Smooth muscle cell (in vitro differentiated cells): ENCODE data around the gene CDH19. TPM values are rescaled to one million over a fixed set of nuclear protein-coding genes. Genes with fewer than 3 reads are reported as not detected.

Experiments
- DNase-seq: peaks from one replicate; lab custom pipeline; 2025; ENCODE audit not compliant: unreplicated experiment; lab: John Stamatoyannopoulos, UW
- H2AFZ ChIP-seq: fragments of 200-600 bp; sonication (generic); 2 replicates; pipeline ENCODE4 v1.6.0; 2016; ENCODE audit warnings: antibody characterized with exemption, low read depth, mild to moderate bottlenecking
- H3F3A ChIP-seq: fragments of 200-600 bp; sonication (generic); 2 replicates; pipeline ENCODE4 v1.6.0; 2017; ENCODE audit warnings: antibody characterized with exemption, low read depth
- H3K27ac ChIP-seq: fragments of 200-600 bp; sonication (generic); 2 replicates; pipeline ENCODE4 v1.5.1; 2016; ENCODE audit warnings: low read depth, mild to moderate bottlenecking
- H3K27me3 ChIP-seq: fragments of 200-600 bp; sonication (generic); 2 replicates; pipeline ENCODE4 v1.6.1; 2016; ENCODE audit warnings: low read depth, mild to moderate bottlenecking
- H3K36me3 ChIP-seq: fragments of 200-600 bp; sonication (generic); 2 replicates; pipeline ENCODE4 v1.5.1; 2016; ENCODE audit warnings: low read depth
- H3K4me1 ChIP-seq: fragments of 200-600 bp; sonication (generic); 2 replicates; pipeline ENCODE4 v1.5.1; 2016; ENCODE audit warnings: low read depth
- H3K4me2 ChIP-seq: fragments of 200-600 bp; sonication (generic); 2 replicates; pipeline ENCODE4 v1.6.0; 2016; ENCODE audit warnings: mild to moderate bottlenecking
- H3K4me3 ChIP-seq: fragments of 200-600 bp; sonication (generic); 2 replicates; pipeline ENCODE4 v1.5.1; 2016; ENCODE audit warnings: mild to moderate bottlenecking
- H3K79me2 ChIP-seq: fragments of 200-600 bp; sonication (generic); 2 replicates; pipeline ENCODE4 v1.6.0; 2016; ENCODE audit warnings: low read depth, mild to moderate bottlenecking
- H3K9ac ChIP-seq: fragments of 200-600 bp; sonication (generic); 2 replicates; pipeline ENCODE4 v1.6.0; 2016; ENCODE audit warnings: low read depth
- H3K9me3 ChIP-seq: fragments of 200-600 bp; sonication (generic); replicated peaks from 2 replicates; pipeline ENCODE4 v1.5.1; 2016; ENCODE audit warnings: low read depth
- H4K20me1 ChIP-seq: fragments of 200-600 bp; sonication (generic); 2 replicates; pipeline ENCODE4 v1.6.0; 2016; ENCODE audit warnings: low read depth
- CTCF ChIP-seq: fragments of 200-600 bp; sonication (generic); IDR thresholded peaks from 2 replicates; pipeline ENCODE4 v1.5.1; 2017; ENCODE audit warnings: borderline replicate concordance, mild to moderate bottlenecking, antibody characterized with exemption; ENCODE audit not compliant: insufficient read depth, poor library complexity, severe bottlenecking
- WGBS: methylation state at CpG from one replicate; pipeline ENCODE4 v1.1.7; 2016; ENCODE audit warnings: low lambda C conversion rate; 5-methylcytosine and 5-hydroxymethylcytosine counted together
- polyA plus RNA-seq: library from polyadenylated mRNA; unstranded; fragments of >200 nt; fragmentation: Nextera tagmentation; extraction: Ambion mirVana; gene quantifications from 2 replicates; pipeline ENCODE4 v1.2.1, GENCODE V29; 2016
- total RNA-seq: library from RNA; depleted of rRNA; stranded (reverse); fragments of >200 nt; gene quantifications from 2 replicates; pipeline ENCODE4 v1.2.3, GENCODE V29; 2014

Gene CDH19
- total and polyA plus RNA-seq, 2 experiments from 2014 or later: not detected

DNA sequence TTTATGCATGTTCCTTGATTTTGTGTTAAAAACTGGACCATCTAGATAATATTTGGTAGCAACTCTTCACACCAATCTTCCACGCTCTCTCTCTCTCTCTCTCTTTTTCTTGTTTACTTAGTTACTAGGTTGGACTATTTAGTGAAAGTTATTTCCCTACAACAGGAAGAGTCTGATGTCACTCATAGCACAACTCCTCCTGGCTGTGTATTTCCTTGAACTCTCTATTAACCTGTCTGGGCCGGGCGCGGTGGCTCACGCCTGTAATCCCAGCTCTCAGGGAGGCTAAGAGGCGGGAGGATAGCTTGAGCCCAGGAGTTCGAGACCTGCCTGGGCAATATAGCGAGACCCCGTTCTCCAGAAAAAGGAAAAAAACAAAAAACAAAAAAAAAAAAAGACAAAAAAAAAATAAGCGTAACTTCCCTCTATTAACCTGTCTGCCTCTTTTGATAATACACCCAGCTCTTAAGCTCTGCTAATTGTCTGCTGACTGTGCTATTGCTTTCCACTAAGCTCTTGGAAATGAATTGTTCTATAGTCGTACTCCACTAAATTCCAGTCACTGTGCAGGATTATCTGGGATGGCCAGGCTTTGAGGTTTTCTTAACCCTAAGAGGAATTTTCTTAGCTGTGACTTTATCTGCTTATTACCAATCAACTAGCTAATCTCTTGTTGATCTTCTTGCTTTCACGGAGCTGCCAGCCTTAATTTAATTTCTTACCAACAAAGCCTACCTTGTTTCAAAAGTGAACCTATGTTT is 18.1 kb upstream of the CDH19 start:
- Histone ChIP-seq H2AFZ (no peak overlapping the region), H3K79me2 (no peaks in the 10 kb centered on the region), H3K4me3 (no peak overlapping the region), H3K27me3 (no peaks in the 10 kb centered on the region), H3K9me3 (no peaks in the 10 kb centered on the region), H3K27ac (no peak overlapping the region), H3K9ac (no peak overlapping the region), H3K4me2 (no peak overlapping the region), H3F3A (no peaks in the 10 kb centered on the region), H3K36me3 (no peaks in the 10 kb centered on the region), H3K4me1 (no peaks in the 10 kb centered on the region), H4K20me1 (no peaks in the 10 kb centered on the region)
- no peak for TF ChIP-seq CTCF
- WGBS: 80% methylated on average over 12 of the region's 12 CpGs
- no peak for DNase-seq

DNA sequence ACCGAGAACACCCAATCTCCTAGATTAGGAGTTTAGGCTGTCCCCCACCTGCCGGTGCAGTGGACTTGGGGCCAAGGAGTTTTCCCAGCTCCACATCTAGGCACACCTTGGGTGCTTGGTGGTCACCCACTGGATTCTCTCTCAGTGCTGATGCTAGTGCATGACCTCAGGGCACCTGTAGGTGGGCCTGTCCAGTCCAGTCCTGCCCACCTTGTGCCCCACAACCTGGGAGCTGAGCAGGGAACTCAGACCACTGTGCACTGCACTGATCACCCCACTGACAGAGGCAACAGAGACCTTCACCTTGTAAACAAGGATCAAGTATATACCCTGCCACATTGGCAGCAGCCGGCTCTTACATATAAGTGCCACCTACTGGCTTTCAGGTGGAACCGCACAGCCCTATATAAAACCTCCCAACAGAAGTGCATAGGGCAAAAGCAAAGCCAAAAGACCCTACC is 12.7 kb upstream of the CDH19 start:
- Histone ChIP-seq H3K27me3 (no peaks in the 10 kb centered on the region), H4K20me1 (no peaks in the 10 kb centered on the region), H3K4me2 (no peak overlapping the region), H3K79me2 (no peaks in the 10 kb centered on the region), H3K27ac (no peak overlapping the region), H3F3A (no peaks in the 10 kb centered on the region), H3K9ac (no peak overlapping the region), H2AFZ (no peak overlapping the region), H3K36me3 (no peaks in the 10 kb centered on the region), H3K9me3 (no peaks in the 10 kb centered on the region), H3K4me3 (no peak overlapping the region), H3K4me1 (no peaks in the 10 kb centered on the region)
- TF ChIP-seq CTCF: peak; percentile 50
- no peak for DNase-seq
- WGBS: 56% methylated on average over 4 of the region's 4 CpGs

GRCh38 chr18:66615176-66615575 is 11.3 kb upstream of the CDH19 start:
- no peak overlapping the region for H3K4me3 ChIP-seq
- H3K36me3 ChIP-seq: no peaks in the 10 kb centered on the region
- no peaks in the 10 kb centered on the region for H3K27me3 ChIP-seq
- no peaks in the 10 kb centered on the region for H3F3A ChIP-seq
- no peak for DNase-seq
- H3K4me1 ChIP-seq: no peaks in the 10 kb centered on the region
- no peak overlapping the region for H3K4me2 ChIP-seq
- H3K9me3 ChIP-seq: no peaks in the 10 kb centered on the region
- no peaks in the 10 kb centered on the region for H3K79me2 ChIP-seq
- peak overlapping the region; percentile 54 for H2AFZ ChIP-seq
- H3K27ac ChIP-seq: no peak overlapping the region
- TF ChIP-seq CTCF: no peak
- H4K20me1 ChIP-seq: no peaks in the 10 kb centered on the region
- H3K9ac ChIP-seq: no peak overlapping the region

GRCh38 chr18:66607632-66608031 is 3.7 kb upstream of the CDH19 start:
- Histone ChIP-seq H3K9ac (no peak overlapping the region), H3K36me3 (no peaks in the 10 kb centered on the region), H3F3A (no peaks in the 10 kb centered on the region), H3K9me3 (peaks cover 3% of the 10 kb centered on the region), H3K4me1 (no peaks in the 10 kb centered on the region), H3K4me3 (no peak overlapping the region), H3K79me2 (no peaks in the 10 kb centered on the region), H2AFZ (no peak overlapping the region), H3K4me2 (no peak overlapping the region), H3K27me3 (no peaks in the 10 kb centered on the region), H3K27ac (no peak overlapping the region), H4K20me1 (no peaks in the 10 kb centered on the region)
- DNase-seq: no peak
- 96% methylated on average over 6 of the region's 6 CpGs for WGBS
- TF ChIP-seq CTCF: no peak
